Fibroblast of skin of scalp (primary cell): ENCODE results near the gene NCK2.

Experiments
- DNase-seq: peaks from one replicate; pipeline ENCODE4 v3.0.0-alpha.2; 2013

Gene NCK2

GRCh38 chr2:105852066-105852465, 107.4 kb downstream of the NCK2 start:
- DNase-seq, result no peak

DNA sequence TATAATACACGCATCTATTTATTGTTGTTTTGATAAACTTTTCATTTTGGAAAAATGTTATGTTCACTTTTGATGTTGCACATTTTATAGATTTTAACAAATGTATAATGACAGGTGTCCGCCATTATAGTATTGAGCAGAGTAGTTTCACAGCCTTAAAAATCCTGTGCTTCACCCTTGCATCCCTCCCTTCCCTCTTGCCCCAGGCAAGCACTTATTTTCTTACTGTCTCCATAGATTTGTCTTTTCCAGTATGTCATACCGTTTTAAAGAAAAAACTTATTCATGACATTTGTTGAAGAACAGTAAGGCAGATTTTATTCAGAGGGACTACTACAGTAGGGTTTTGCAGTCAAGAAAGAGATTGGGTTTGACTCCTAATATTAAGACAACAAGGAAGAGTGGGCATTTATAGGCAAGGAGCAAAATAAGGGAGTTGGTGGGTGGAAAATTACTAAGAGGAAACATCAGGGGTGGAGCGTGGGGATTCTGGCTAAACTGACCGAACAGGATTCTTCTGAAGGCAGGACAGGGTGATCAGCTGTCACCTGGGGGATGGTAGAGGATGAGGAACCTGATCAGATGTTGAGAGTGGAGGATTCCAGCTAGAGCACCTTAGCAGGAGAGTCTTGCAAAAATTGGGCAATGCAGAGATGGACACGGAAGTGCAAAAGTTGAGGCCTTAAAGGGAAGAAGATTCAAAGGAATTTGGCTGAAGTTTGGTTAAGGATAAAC, 108.8 kb downstream of the NCK2 start:
- no peak for DNase-seq

DNA sequence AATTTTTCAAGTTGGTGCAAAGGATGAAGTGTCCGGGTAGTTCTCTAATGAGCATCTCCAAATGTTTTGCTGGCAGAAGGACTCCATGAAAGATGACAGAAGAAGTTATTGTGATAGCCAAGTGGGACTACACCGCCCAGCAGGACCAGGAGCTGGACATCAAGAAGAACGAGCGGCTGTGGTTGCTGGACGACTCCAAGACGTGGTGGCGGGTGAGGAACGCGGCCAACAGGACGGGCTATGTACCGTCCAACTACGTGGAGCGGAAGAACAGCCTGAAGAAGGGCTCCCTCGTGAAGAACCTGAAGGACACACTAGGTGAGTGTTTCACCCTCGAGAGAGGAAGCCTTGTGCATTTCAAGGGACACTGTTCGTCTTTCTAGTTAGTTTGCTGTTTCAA, 110.3 kb downstream of the NCK2 start:
- DNase-seq, result no peak

DNA sequence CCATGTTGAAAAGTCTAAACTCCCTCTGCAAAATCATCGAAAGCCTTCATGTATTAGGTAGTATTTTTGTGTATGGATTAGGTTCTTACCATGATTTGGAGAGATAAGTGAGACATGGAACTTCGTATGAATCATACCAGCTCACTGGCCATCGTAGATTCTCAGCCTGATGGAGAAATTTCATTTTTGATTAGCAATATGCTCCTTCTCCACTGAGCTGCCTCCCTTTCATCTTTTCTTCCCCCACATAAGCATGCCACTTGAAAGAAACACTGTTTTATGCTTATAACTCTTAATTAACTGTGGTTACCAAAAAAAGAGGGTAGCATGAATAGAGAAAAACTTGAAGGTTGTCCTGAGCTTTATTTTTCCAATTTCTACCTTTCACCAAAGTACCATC, 111.9 kb downstream of the NCK2 start:
- no peak for DNase-seq

DNA sequence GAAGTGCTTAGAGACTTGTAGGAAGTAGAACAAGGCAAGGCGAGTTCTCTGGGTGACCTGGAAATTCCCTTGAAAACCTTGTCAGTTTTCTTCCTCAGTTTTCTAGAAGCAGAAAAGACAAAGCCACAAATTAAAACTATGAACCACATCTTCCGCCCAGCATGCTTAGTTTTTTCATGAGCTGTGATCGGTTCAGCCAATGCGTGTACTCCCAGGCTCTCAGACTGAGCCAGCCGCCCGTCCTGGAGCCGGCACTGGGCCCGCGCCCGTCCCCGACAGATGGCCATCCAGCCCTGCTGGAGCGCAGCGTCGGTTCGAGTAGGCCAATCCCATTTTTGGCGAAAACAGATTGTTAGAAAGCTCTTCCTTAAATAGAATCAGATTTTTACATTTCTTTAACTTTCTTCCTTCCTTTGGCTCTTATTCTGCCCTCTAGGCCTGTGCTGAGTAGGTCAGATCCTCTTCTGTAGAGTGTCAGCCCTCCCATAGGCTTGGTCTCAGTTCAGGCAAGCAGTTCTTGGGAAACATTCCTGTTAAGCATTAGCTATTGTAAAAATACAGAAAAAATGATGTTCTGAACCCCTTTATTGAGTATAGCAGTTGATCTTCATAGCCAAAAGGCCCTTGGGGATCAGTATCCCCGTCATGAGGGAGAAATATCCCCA, 112.5 kb downstream of the NCK2 start:
- DNase-seq, result no peak

DNA sequence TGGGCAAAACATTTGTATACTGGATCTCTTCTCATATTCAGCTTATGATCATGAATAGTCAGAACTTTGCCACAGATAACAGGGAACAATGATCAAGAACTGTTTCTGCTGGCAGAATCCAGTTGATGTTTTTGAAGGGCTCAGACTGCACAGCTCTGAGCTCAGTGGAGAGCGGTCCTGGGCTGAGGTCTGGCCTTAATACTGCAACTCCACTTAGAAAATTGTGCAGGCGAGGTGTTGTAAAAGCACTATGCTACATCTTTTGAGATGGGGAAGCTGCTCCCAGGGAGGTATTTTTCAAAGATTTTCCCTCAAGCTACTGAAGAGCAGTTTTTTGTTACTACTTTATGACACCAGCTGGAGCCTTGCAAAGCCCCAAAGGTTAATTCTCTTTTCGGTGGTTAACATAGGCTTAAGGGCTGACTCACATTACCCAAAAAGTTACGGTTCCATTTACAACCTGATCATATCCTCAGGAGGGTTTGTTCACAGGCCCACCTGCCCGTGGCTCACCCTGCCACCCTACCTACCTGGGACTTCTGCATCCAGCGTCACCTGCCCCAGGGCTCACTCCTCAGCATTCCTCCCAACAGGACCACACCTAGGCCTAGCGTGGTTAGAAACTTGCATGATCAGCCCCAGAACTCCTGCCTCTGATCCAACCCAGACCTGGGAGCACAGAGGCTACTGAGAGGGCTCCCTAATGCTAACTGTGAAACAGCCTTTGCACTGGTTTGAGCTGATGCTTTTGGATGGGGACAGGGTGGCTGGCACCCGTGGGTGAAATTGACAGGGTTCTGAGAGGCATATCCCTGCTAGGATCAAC, 114.4 kb downstream of the NCK2 start:
- no peak for DNase-seq

GRCh38 chr2:105859694-105859951, 114.9 kb downstream of the NCK2 start:
- no peak for DNase-seq

DNA sequence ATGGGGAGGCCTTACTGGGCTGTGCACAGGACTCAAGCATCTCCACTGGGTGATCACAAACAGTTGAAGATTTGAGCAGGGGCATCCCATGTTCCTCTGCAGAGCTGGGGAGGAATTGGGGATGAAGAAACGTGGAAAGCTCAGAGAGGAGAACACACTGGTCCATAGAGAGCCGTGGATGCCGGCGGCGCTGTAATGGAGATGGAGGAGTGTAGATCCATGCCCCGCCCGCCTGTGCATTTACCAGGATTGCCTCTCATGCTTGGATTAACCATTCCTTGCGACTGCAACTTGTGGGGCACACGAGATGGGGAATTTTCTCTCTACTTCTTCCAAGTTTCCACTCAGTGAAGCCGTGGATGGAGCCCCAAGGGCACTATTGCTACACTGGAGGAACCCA, 115.9 kb downstream of the NCK2 start:
- DNase-seq, result no peak

- DNase-seq, result no peak
These were observed 116.5 kb downstream of the NCK2 start for GRCh38 chr2:105861200-105861599.

GRCh38 chr2:105862843-105863242, 118.1 kb downstream of the NCK2 start:
- DNase-seq, result no peak

DNA sequence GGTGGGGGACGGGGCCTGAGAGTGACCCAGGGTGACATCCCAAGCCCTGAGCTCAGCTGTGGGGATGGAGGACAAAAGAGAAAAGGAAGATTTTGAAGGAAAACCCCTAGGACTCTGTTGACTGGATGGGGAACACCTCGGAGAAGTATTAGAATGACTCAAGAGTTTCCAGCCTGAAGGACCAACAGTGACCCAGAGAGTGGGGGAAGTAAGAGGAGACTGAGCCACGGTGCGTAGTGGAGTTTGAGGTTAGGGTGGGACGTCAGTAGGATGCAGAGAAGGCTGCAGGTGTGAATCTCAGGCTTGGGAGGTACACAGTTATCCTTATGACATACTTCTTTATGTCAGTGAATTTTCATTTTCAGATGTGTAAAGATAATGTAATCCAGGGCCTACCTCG, 119.5 kb downstream of the NCK2 start:
- DNase-seq, result no peak

DNA sequence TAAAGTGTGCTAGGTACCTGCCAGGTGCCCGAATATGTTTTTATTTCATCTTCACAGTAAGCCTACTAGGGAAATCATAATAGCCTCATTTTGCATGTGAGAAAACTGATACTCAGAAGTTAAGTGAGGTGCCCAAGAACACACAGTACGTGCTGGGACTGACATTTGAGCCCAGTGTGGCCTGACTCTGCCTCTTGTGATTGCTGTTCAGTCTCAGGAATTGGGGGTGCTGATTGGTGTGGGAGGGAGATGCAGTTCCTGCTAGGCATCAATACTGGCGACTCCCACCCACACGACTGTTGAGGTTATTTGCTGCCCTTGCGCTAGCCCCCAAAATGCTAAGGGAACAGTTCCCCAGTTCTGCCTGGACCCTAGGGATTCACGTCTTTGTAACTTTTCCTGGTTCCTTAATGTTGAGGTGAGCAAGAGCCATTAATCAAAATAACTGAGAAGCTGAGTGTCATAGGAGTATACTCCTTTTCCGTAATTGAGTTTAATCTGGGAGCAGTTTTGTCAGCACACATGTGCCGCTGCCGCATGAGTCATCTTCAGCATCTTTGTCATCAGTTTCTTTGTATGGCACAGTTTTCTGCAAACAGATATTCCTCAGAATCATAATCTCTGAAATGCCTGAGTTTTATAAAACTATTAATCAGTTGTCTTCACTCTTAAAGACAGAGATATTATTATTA, 120.7 kb downstream of the NCK2 start:
- peak; percentile 29 for DNase-seq

GRCh38 chr2:105866216-105867185, 121.8 kb downstream of the NCK2 start:
- DNase-seq, result peak; percentile 78

GRCh38 chr2:105867587-105867986, 122.9 kb downstream of the NCK2 start:
- DNase-seq, result no peak

DNA sequence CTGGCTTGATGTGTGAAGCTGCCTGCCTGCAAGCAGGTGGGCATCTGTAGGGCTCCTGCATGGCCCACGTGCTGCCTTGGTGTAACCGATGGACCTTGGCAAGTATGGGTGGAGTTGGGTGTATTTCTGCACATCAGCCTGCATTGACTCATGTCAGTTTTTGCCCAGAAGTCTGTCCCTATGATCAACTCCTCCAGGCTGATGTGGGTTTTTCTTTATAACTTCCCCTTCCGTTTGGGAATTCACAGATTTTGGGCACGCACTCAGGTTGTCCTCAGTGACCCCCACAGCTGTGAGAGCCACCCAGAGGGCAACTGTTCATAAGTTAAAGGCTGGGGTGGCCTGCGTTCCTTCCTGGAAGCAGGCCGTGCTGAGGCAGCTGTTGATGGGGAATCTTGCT, 123.3 kb downstream of the NCK2 start:
- DNase-seq, result no peak

- DNase-seq, result no peak
These were observed 124.6 kb downstream of the NCK2 start for GRCh38 chr2:105869341-105869740.

DNA sequence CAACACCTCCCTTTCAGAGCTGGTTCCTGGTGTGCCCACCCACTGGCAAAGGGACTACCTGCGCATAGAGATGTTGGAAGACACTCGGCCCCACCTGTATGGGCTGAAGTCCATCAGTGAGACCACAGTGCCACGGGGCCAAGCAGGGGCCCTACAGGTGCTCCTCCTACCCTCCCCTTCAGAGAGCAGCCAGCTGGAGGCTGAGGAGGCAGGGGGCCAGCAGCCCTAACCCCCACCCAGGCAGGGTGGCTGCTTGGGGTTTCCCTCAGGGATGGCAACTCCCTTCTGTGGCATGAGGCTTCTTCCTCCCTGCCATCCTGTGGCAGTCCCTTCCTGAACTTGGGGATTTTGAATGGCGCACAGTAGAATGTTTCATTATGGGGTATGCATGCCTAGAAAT, 125.3 kb downstream of the NCK2 start:
- no peak for DNase-seq

- no peak for DNase-seq
These were observed 126.1 kb downstream of the NCK2 start for GRCh38 chr2:105870858-105871257.

DNA sequence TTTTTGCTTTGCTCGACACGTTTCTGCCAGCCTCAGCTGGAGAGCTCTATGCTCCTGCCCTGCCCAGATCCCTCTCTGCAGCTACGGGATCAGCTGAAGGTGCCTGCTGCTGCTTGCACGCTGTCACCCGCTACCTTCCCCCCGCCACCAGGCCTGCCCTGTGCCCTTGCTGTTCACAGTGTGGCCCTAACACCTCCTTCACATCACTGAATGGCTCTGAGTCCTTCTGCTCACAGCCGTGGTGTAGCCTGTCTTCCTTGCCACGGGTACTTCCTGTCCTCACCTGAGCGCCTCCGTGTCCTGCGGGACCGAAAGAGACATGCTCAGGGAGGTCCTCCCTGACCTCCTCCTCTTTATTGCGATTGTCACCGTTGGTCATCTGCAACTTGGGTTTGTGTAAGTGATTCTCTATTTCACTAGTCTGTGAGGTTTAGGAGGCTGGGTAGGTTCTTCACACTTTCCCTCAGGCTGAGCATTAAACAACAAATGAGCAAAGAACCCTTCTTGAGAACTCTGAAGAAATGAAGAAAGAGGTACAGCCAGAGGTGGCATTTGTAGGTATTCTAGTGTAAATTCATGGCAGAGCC, 127.5 kb downstream of the NCK2 start:
- DNase-seq, result no peak

- no peak for DNase-seq
These were observed 128.1 kb downstream of the NCK2 start for GRCh38 chr2:105872830-105873229.

DNA sequence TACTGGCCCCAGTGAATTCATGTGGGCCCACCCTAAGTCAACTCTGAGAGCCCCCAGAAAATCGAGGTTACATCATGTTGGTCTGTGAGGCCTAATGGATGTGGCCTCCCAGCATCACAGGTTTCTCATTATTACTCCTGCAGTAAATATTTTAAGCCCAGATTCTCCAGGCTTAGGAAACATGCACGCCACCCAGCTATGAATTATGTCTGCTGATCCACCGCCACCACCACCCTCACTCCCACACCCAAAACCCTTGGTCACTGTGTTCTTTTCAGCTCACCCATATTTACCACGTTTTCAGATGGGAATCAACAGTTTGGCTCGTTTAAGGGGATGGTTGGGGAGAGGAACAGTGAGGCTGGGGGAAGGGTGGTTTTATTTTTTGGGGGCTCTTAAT, 128.6 kb downstream of the NCK2 start:
- no peak for DNase-seq

DNA sequence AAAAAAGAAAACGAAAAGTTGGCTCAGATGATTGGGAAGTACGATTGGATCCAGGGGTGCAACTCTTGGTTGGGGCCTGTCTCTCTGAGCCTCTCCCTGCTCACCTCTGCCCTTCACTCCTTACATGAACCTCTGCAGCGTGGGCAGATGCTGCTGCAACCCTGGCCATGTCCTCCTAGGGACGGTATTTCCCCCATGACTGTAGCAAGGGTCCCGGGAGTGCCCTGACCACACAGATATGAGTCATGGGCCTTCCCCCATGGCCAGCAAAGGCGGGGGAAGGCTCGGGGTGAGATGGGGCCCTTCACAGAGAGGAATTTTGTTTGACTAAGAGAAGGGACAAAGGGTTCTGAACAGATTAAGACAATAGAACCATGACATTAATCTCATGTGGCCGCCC, 129.0 kb downstream of the NCK2 start:
- DNase-seq, result peak; percentile 75
